A673 (cell line): ENCODE results near the gene PRKG1. TPM values are rescaled to one million over a fixed set of nuclear protein-coding genes. Genes with fewer than 3 reads are reported as not detected.

Experiments
- BruUV-seq: library from RNA; stranded (reverse); fragments of 400-500 nt; replicated peaks from 2 replicates; lab custom pipeline; 2021; lab: Mats Ljungman, UMichigan
- CTCF ChIA-PET: fragments of 300-600 bp; sonication (Branson Sonifier 250); formaldehyde crosslinking; loops from one replicate; lab custom pipeline; 2022; ENCODE audit warnings: antibody characterized with exemption; lab: Charles Lee
- POLR2A ChIA-PET: fragments of 300-600 bp; sonication (Branson Sonifier 250); formaldehyde crosslinking; loops from one replicate; lab custom pipeline; 2022; ENCODE audit warnings: antibody characterized with exemption; ENCODE audit not compliant: low non-redundant PET; lab: Charles Lee
- DNase-seq: peaks from one replicate; pipeline ENCODE4 v3.0.0-alpha.2; 2015; ENCODE audit warnings: low spot score
- H3K27ac ChIP-seq: fragments of 200-600 bp; sonication (generic); 2 replicates; pipeline ENCODE4 v1.5.1; 2016; ENCODE audit warnings: mixed run types, low read depth, mild to moderate bottlenecking, mixed read lengths, antibody characterized with exemption, low read length; ENCODE audit not compliant: poor library complexity, severe bottlenecking
- H3K27me3 ChIP-seq: fragments of 200-600 bp; sonication (generic); replicated peaks from 2 replicates; pipeline ENCODE4 v1.6.1; 2017; ENCODE audit warnings: mixed run types, low read depth, mild to moderate bottlenecking, mixed read lengths, antibody characterized with exemption, low read length; ENCODE audit not compliant: insufficient read depth, poor library complexity
- H3K36me3 ChIP-seq: fragments of 200-600 bp; sonication (generic); 2 replicates; pipeline ENCODE4 v1.6.1; 2016; ENCODE audit warnings: mixed run types, mild to moderate bottlenecking, mixed read lengths, antibody characterized with exemption, low read length; ENCODE audit not compliant: insufficient read depth, poor library complexity, severe bottlenecking
- H3K4me1 ChIP-seq: fragments of 200-600 bp; sonication (generic); 2 replicates; pipeline ENCODE4 v1.6.1; 2017; ENCODE audit warnings: mixed run types, mild to moderate bottlenecking, mixed read lengths, antibody characterized with exemption, low read length; ENCODE audit not compliant: insufficient read depth, poor library complexity, severe bottlenecking
- H3K4me3 ChIP-seq: fragments of 200-600 bp; sonication (generic); 2 replicates; pipeline ENCODE4 v1.5.1; 2016; ENCODE audit warnings: low read depth, mixed run types, mild to moderate bottlenecking, mixed read lengths, low read length; ENCODE audit not compliant: poor library complexity, severe bottlenecking
- H3K9me3 ChIP-seq: fragments of 200-600 bp; sonication (generic); 2 replicates; pipeline ENCODE4 v1.6.1; 2016; ENCODE audit warnings: mixed run types, low read depth, mild to moderate bottlenecking, mixed read lengths, antibody characterized with exemption, low read length; ENCODE audit not compliant: poor library complexity, severe bottlenecking
- CTCF ChIP-seq: fragments of 300-800, 200-600 bp; sonication (generic); conservative IDR thresholded peaks from 2 replicates; pipeline ENCODE4 v1.5.1; 2017; ENCODE audit warnings: low read depth, mild to moderate bottlenecking, antibody characterized with exemption, low read length, moderate library complexity, mixed read lengths
- EZH2 ChIP-seq: fragments of 200-600 bp; sonication (generic); IDR thresholded peaks from 2 replicates; pipeline ENCODE4 v1.6.1; 2017; ENCODE audit warnings: borderline replicate concordance, low read depth, mild to moderate bottlenecking, mixed read lengths, antibody characterized with exemption, low read length; ENCODE audit not compliant: poor library complexity, severe bottlenecking
- intact Hi-C: fragments of 100-400 bp; cut with micrococcal nuclease; formaldehyde crosslinking; loops from one replicate; pipeline ENCODE4 v1.10.0; 2022; ENCODE audit not compliant: unreplicated experiment
- total RNA-seq: library from RNA; stranded (reverse); gene quantifications from 2 replicates; pipeline ENCODE4 v1.2.3, GENCODE V29; 2021

Gene PRKG1
- total RNA-seq, 1 experiment from 2014 or later: 0.58 TPM

DNA sequence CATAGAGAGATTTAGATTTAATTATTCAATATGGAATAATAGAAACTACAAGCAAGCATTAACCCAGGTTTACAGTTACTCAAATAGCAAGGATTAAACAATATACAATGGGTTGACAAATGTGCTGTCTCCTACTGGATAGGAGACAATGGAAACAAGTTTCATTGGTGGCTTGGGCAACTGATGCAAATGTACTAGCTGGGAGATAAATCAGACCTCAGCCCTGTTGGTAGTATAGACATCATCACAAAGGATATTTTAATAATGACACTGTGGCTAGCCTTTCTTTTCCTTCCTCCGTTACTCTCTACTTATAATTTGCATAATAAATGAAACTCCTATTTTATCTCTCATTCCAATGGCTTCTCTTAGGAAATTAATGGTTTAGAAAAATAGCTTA lies 1143.2 kb downstream of the PRKG1 start:
- Histone ChIP-seq H3K27me3 (no peaks in the 10 kb centered on the region), H3K36me3 (no peaks in the 10 kb centered on the region), H3K9me3 (no peaks in the 10 kb centered on the region), H3K4me1 (peaks cover 18% of the 10 kb centered on the region), H3K27ac (no peak overlapping the region), H3K4me3 (no peak overlapping the region)
- TF ChIP-seq EZH2: no peak
- no peak for TF ChIP-seq CTCF
- BruUV-seq: no TSS peak
- POLR2A ChIA-PET: no interaction called here
- intact Hi-C loops: loop anchor here (5.0 to 10.0 kb wide), 2 partner anchors 253 to 1150 kb away; no protein-coding TSS in a partner anchor
- CTCF ChIA-PET: no interaction called here
- peak; percentile 7 for DNase-seq

- TF ChIP-seq CTCF (no peak), EZH2 (no peak)
- ChIA-PET POLR2A (no interaction called here), CTCF (no interaction called here)
- no peak overlapping the region for H3K27ac ChIP-seq
- H3K4me1 ChIP-seq: peaks cover 17% of the 10 kb centered on the region
- H3K27me3 ChIP-seq: no peaks in the 10 kb centered on the region
- DNase-seq: no peak
- no peaks in the 10 kb centered on the region for H3K9me3 ChIP-seq
- BruUV-seq: no TSS peak
- intact Hi-C loops: no loop called here
- H3K4me3 ChIP-seq: no peak overlapping the region
- no peaks in the 10 kb centered on the region for H3K36me3 ChIP-seq
Measured at GRCh38 chr10:52220947-52221346, 1146.7 kb downstream of the PRKG1 start.

GRCh38 chr10:52221923-52222322 lies 1147.6 kb downstream of the PRKG1 start:
- H3K4me3 ChIP-seq: no peak overlapping the region
- intact Hi-C loops: no loop called here
- no peak overlapping the region for H3K27ac ChIP-seq
- H3K36me3 ChIP-seq: no peaks in the 10 kb centered on the region
- BruUV-seq: no TSS peak
- CTCF ChIA-PET: no interaction called here
- peaks cover 8% of the 10 kb centered on the region for H3K4me1 ChIP-seq
- POLR2A ChIA-PET: no interaction called here
- no peaks in the 10 kb centered on the region for H3K27me3 ChIP-seq
- TF ChIP-seq EZH2: no peak
- no peak for TF ChIP-seq CTCF
- DNase-seq: no peak
- H3K9me3 ChIP-seq: no peaks in the 10 kb centered on the region
